Left renal cortex interstitium (tissue), 4 donors: Measurements from ENCODE around the gene MRPL9. TPM values are rescaled to one million over a fixed set of nuclear protein-coding genes. Genes with fewer than 3 reads are reported as not detected.
"Not testable (repeated sequence)": the region's sequence is repeated elsewhere in the genome, so short reads cannot be mapped to it uniquely, and the experiment has no call there.

Source experiments
- DNase-seq, 4 donors: peaks; one replicate each; pipeline ENCODE4 v3.0.0-alpha.2; 2013; ENCODE audit warnings: low read depth in 4 of 4, low spot score in 2 of 4, missing footprints in 1 of 4
- polyA plus RNA-seq, 4 donors: library from polyadenylated mRNA; unstranded; fragments of 120-200 nt; gene quantifications; one replicate each; pipeline ENCODE4 v1.2.1, GENCODE V29; 2013; ENCODE audit not compliant: insufficient read length in 4 of 4

Gene MRPL9
- polyA plus RNA-seq, 4 donors, result 105 to 116 (median 114) TPM

DNA sequence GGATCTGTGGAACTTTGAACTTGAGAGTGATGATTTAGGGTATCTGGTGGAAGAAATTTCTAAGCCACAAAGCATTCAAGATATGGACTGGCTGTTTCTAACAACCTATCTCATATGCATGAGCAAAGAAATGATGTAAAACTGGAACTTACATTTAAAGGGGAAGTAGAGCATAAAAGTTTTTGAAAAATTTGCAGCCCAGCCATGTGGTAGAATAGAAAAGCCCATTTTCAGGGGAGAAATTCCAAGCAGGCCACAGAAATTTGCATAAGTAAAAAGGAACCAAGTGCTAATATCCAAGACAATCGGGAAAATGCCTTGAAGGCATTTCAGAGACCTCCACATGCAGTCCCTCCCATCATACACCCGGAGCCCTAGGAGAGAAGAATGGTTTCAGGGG lies 26.3 kb downstream of the MRPL9 start:
- DNase-seq, result no peak

DNA sequence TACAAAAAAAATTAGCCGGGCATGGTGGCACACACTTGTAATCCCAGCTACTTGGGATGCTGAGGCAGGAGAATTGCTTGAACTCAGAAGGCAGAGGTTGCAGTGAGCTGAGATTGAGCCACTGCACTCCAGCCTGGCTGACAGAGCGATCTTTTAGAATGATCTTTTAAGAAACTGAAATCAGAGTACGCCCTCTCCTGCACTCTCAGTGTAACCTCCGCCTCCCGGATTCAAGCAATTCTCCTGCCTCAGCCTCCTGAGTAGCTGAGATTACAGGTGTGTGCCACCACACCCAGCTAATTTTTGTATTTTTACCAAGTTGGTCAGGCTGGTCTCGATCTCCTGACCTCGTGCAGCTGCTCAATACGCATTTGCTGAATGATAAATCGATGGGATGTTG lies 29.3 kb downstream of the MRPL9 start:
- DNase-seq, result not testable (repeated sequence)

DNA sequence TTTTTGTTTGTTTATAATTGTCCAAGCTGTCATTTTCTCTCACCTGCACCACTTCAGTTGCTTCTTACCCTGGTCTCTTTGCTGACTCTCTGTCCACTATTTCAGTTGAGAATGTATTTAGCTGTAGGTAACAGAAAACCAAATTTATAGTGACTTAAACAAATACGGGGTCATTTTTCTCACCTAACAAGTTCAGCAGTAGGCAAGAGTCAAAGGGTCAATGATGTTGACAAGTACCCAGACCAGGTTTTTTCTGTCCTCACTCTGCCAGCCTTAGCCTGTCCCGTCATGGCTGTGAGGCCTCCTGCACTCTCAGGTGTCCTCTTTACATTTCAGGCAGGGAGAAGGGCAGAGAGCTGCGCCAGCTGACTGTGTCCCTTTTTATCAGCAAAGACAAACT lies 30.2 kb downstream of the MRPL9 start:
- no peak for DNase-seq

DNA sequence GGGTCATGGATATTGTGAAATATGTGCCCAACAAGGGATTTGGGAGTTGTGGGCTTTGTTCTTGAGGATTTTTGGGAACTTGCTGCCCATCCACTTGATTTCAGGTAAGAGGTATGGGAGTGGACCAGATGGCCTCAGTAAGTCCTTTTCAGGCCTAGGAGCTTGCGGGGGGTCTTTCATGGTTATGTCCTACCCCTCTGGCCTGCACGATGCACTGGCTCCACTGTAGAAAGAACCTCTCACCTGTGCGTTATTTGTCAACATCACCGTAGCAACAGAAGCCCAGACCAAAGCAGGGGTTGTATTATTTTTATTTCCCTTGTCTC lies 33.4 kb downstream of the MRPL9 start:
- DNase-seq, result no peak

DNA sequence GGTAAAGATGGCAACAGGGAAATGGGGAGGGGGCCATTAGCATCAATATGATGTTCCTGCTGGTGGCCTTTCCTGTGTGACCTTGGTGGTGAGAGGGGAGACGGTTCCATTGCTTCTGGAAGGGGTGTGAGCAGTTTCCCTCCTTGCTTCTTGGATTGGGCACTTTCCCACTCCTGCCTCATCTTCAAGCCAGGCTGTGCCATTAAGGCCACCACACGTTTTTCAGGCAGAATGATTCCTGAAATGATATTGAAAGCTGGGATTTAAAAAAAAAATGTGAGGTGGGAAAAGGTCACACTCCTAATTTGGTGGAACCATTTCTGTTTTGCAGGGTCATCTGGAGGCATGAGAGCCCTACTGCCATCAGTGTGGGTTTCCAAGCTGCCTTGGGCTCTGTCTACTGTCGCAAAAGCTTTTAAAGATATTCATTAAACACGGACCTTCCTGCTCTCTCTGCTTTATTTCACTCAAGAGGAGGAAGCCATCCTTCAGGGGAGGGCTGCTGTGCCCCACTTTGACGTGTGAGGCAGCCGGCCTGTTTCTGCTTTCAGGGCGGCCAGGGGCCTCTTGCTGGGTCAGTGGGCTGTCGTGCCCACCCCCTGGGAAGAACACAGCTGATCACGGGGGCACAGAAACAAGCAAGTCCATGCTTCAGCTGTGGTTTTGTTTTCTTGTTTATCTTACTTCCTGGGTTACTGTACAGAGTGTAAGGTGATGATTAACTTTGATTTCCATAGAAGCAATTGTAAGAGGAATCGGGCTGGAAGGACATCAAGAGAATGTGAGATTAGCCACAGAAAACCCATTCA lies 33.9 kb downstream of the MRPL9 start:
- no peak for DNase-seq

DNA sequence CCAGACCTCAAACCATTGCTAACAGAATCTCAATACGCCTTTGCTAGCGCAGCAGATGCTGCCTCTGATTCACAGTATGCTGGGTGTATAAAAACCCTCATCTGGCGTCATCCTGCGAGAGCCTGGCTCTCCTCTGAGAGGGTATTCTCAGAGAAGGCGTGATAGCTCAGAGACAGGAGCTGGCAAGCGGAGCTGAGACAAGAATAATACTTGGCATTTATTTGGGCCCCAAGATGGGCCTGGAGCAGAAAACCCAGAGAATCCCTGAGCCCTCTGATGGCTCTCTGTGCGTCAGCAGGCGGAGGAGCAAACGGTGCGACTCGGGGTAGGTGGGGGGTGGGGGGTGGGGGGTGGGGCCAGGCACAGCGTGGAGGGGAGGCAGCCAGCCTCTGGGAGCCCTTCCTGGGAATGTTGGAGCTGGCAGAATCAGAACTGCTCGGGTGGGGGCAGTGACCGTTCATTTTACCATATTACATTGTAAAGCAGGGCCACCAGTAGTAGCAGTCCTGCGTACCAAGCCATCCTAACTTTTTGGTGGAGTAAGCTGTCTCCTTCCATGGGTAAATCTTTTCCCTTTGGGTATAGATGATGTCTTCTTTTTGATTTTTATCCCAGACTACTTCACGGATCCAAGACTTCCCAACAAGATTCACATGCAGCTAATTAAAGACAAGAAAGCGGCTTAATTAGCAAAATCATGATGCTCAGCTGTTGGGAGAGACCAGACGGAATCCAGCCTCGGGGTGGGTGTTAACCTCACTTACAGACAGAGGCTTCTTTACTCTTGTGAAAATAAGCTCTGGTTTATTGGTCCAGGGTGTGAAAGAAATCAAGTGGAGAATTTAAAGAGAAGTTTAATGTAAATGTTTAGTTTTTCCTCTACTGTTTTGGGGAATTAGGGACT lies 34.9 kb downstream of the MRPL9 start:
- DNase-seq, result no peak

DNA sequence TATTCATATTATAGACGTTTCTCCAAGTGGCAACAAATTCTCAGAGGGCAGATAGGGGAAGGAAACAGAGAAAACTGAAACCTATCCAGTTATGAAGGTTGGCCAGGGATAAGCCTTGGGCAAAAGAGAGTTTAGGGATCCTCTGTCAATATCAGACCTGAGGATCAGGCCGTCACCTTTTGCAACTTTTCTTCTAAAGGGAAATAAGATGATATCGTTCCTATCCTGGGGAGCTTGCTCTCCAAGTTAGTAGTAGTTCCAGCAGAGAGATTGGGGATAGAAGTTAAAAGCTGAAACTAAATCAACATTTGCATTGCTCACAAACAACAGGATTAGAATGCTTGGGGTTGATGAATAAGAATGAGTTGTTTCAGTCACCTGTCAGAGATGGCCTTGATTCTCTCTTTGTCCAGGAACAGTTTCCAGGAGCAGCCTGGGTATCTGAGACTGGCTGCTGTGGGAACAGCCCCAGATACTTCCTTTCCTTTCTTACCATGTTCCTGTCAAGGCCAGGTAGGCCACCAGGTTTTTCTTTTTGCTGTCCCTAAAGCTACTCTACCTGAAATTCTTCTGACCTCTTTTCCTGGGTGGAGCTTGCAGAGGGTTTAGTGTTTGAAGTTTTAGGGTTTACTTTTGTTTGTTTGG lies 39.4 kb downstream of the MRPL9 start:
- DNase-seq, result no peak

DNA sequence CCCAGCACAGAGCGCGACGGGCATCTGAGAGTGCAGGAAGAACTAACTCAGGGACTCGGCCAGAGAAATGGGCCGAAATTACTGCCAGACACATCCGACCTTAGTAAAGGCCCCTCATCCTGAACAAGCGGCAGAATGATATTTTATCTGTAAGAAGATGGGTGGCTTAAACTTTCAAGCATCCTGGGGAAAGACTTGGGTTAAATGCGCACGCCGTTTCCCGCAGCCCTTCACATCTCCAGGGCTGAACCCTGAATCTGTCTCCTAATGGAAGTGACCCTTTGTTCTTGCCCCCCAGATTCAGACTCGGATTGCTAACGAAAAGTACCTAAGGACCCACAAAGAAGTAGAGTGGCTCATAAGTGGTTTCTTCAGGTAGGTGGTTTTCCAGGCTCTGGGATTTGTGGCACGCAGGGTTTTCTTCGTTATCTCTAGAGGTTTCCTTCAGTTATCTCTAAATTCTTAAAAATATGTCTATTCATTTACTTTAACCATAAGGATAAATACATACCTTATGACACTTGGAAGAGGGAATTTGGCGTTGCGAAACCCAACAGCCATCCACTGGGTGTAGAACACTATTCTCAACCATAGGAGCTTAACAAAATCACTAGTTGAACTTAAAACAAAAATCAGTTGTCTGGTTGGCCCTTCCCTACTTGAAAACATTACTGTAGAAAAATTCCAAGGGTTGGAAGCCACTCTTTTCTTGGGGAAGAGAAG lies 41.3 kb downstream of the MRPL9 start:
- no peak for DNase-seq

DNA sequence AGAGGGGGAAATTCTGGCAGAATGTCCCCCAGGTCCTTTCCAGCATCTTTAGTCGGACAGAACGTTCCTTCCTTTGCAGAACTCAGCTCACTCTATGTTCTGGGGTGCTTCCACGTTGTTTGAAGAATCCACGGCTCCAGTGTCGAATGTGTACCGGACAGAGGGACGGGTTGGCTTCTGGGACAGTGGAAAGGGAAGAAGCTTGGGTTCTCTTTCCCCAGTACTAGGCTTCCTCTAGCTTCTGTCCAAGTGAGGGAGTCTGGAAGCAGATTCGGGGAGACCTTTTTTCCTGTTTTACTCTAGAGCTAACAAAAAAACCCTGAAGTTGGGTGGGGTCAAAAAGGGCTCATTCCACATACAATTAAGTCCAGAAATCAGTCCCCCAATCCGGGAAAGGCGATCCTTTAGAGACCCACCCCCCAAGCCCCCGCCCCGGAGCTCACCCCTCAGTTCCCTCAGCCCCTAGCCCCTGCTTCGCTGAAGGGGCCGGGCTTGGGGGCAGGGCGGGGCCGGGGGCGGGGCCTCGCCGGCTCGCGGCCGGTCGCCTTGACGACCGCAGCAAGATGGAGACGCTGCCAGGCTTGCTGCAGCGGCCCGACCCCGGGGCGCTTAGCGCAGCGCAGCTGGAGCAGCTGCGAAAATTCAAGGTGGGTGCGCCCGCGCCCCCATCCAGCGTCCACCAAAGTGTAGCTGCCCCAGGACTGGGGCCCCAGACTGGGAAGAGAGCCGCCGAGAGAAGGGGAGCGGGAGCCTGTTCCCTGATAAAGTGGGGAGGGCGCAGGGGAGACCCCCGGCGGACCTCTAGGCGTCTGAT lies 42.1 kb downstream of the MRPL9 start, which contains the start of gene RIIAD1:
RIIAD1 (plus strand) TSS at position 549 of the 814 bp plus-strand sequence; CDS start at position 564, 15 bp downstream.
- DNase-seq, result no peak

DNA sequence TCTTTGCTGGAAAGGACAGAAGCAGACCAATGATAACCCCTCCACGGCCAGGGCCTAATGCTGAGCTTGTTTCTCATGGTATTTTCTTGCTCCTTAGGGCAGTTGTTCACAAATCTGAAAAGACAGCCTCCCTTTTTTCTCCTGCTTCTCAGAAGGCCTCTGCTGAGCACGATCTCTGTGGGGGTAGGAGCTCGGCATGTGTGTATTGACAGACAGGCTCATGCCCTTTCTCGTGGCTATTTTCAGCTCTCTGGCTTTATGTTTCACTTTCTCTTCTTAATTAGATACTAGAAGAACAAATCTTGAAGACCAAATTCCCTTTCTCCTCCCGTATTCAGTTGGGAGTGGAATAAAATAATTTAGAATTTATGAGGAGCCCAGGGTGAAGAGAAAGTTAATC lies 42.7 kb downstream of the MRPL9 start:
- no peak for DNase-seq

DNA sequence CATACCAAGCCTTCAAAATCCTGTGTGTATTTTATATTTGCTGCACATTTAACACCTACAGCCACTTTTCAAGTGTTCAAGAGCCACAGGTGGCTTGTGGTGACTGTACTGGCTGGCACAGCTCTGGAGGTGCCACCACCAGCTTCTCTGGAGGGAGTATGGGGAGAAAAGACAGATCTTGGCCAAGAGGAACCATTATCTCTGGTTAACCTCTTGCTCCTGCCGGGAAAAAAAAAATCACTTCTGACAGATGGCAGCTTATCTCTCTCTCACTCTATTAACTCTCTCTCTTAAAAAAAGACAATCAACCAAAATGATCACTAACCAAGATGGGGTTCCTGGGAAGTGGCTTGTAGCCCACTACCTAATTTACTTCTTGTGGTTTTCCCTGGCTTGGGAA lies 43.2 kb downstream of the MRPL9 start:
- DNase-seq, result no peak

DNA sequence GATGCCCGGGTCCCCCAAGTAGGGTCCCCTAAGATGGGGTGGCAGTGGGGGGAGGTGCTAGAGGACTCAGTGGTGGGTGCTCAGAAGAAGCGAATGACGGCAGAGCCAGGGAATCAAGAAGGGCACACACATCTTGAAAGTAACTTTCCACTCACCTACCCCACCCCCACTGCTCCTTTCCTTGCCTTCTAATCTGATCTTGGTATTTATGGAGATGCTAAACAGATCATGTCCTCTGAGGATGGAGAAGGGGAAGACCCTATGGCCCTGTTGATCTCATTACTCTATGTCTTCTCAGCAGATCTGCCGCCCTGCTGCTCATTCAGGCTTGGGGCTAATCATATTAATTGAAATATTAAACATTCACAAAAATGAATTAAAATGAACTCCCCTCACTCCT lies 44.6 kb downstream of the MRPL9 start:
- no peak for DNase-seq

DNA sequence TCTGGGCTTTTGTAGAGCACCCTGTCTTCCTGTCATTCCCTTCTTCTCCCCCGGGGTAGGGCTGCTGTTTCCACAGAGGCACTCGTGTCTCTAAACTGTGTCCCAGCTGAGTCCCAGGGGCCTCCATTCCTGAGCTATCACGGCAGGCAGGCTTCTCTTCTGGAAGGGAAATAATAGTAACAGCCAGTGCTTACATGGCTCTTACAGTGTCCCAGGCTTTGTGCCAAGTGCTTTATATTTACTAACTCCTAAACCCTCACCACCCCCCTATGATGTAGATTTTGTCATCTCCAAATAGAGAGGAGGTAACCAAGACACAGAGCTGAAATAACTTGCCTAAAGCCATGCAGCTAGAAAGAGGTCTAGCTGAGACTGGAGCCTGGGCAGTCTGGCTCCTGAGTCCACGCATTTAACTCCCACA lies 45.3 kb downstream of the MRPL9 start:
- DNase-seq, result no peak

DNA sequence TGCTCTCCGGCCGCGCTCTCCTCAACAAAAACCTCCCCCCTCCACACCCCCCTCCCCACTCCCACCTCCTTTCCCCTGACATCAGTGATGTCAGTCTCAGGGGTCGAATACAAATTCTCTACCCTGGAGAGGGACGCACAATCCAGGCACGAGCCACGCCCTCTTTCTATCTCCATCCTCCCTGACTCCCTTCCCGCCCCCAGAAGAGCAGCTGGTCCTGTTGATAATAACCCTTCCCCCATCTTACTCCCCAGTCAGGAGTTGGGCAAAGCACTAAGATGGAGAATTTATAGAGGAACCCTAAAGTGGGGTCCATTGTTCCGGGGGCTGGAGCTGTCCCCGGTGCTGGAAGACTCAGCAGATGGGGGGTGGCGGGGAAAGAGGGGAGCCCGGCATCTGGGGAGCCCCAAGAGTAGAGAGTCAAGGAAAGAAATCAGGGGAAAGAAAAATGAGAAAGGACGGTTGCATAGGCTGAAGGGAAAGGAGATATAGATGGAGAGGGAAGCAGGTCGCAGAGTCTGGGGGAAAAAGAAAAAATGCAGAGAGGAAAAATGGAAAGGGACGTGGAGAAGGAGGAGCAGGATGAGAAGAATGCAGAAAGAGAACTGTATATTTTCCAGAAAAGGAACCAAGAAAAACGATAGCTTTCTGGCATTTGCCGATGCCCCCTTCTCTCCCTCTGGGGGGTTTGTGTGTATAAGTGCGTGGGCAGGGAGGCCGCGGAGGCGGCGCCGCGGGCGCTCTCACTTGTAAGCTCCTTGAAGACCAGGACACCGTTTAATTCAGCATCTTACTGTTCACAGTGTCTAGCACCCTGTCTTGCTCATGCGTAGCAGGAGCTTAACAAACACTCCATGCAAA lies 46.3 kb downstream of the MRPL9 start, which contains the start of gene CELF3:
CELF3 (minus strand) TSS at position 33 of the 861 bp plus-strand sequence. CDS start 783 bp downstream, outside the sequence.
- peak in 2 of 4 donors; percentile 35 to 42 for DNase-seq

DNA sequence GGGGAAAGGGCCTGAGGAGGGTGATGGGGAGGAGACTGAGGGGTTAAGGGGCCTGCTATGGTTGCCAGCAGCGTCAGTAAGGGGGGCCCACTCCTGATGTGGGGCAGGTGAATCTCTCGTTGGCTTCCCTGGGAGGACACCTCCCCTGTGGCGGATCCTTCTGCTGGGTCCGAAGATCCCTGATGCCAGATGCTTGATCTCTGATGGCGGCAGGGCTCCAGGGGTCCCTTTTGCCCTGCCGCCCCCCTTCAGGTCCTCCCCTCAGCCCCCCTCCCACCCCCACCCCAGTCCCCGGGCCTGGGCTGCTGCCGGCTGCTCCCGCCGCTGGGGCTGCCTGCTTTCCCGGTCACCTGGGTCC lies 46.9 kb downstream of the MRPL9 start:
- no peak for DNase-seq

DNA sequence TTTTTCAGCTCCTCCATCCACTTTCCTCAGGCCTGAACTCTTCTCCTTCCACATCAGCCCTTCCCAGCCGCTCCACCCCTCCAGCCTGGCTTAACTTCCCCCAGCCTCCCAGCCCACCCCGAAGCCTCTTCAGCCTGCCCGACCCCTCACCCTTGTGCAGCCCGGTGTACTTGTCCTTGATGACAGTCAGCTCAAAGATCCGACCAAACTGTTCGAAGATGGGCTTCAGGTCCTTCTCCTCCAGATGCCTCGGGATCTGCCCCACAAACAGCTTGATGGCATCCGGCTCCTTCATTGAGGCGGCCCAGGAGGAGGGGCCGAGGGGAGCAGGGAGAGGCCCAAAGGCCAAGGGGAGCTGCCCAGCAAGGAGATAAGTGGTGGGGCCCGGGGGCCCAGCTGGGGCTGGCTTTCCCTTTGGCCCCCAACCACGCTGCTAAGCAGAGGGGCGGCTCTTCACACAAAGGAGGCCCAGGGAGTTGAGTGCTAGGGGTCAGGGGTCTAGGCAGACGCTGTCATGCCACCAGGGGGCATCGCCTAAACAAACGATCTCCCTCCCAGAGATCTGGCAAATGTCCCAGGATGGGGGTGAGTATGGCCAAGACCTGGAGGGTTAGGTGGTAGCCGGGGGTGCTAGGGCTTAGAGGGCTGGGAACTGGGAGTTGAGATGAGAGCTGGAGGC lies 47.4 kb downstream of the MRPL9 start:
- no peak for DNase-seq

DNA sequence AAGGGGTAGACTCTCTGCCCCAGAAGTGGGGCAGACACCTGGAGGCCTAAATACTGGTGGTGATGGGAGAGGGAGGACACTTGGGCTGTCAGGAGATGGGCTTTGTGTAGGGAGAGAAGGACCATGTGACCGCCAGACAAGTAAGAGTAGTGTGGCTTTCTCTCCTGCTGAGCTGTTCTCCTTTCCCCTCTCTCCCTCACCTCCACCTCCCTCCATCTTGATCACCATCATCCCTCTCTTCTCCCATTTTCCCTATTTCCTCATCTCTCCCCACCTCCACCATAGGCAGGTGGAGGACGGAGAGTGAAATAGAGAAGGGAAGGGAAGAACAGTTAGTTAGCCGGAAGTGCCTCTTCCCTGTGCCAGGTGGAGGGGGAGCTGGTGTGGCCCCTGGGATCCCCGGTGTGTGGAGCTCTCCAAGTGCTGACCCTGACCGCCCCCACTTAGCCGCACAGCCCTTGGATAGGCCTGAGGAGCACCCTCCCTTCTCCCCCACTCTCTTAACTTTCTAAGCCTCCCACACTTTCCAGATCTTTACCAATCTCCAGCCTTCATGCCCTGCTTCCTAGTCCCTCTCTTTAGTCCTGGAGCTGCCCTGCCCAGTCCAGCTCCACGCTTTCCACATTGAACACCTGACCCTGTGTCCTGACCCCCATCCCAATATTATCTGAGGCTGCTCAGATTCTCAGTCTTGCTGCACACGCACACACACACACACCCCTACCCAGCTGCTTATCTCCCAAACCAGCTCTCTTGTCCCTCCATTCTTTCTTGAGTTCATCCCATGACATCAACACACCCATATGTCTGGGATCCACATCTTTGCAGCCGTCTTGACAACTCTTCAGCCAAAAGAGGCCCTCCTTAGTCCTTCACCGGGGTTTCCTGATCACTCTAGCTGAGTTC lies 48.2 kb downstream of the MRPL9 start:
- no peak for DNase-seq
